Activated CD8-positive, alpha-beta memory T cell treated with anti-CD3 and anti-CD28 coated beads, Interleukin-2, amount 10 ng/mL, durations not matched to agents 7 days and 5 days (primary cell): ENCODE results near the gene TSC22D4. TPM values are rescaled to one million over a fixed set of nuclear protein-coding genes. Genes with fewer than 3 reads are reported as not detected.

ENCODE experiments used
- ATAC-seq: fragments of 150-1000 bp; cut with Tn5 transposase; one replicate; pipeline ENCODE4 v1.10.0; 2021; ENCODE audit warnings: moderate library complexity
- CTCF ChIA-PET: fragments of 350-600 bp; sonication (Branson Sonifier 250); formaldehyde crosslinking; loops from one replicate; lab custom pipeline; 2021; ENCODE audit warnings: antibody characterized with exemption; lab: Charles Lee
- DNase-seq: peaks from one replicate; pipeline ENCODE4 v3.0.0-alpha.2; 2020
- H3K27ac Mint-ChIP-seq: one replicate; pipeline ENCODE4 v1.8.0; 2021; ENCODE audit warnings: mild to moderate bottlenecking, mixed read lengths
- H3K27me3 Mint-ChIP-seq: one replicate; pipeline ENCODE4 v1.8.0; 2021; ENCODE audit warnings: mixed read lengths
- H3K36me3 Mint-ChIP-seq: one replicate; pipeline ENCODE4 v1.8.0; 2021; ENCODE audit warnings: mild to moderate bottlenecking, mixed read lengths
- H3K4me1 Mint-ChIP-seq: one replicate; pipeline ENCODE4 v1.8.0; 2021; ENCODE audit warnings: mixed read lengths
- H3K4me3 Mint-ChIP-seq: one replicate; pipeline ENCODE4 v1.8.0; 2021; ENCODE audit warnings: mild to moderate bottlenecking, moderate library complexity, mixed read lengths
- H3K9me3 Mint-ChIP-seq: one replicate; pipeline ENCODE4 v1.8.0; 2022; ENCODE audit warnings: low read depth, mixed read lengths
- total RNA-seq, 2 experiments: library from RNA; stranded (reverse); gene quantifications; one replicate each; pipeline ENCODE4 v1.2.3, GENCODE V29; 2021

The TSC22D4 gene
- total RNA-seq, 2 experiments from 2014 or later, result 128 to 144 TPM

- Mint-ChIP-seq H3K4me3 (no peak overlapping the region), H3K27ac (no peak overlapping the region), H3K4me1 (peaks cover 6% of the 10 kb centered on the region), H3K9me3 (no peaks in the 10 kb centered on the region), H3K27me3 (peaks cover 9% of the 10 kb centered on the region), H3K36me3 (peaks cover 6% of the 10 kb centered on the region)
- DNase-seq, result no peak
- no peak for ATAC-seq
- CTCF ChIA-PET, result interaction anchor here (1.2 kb wide), 1 partner anchor 19 kb away, joined by 4 read pairs; no protein-coding TSS in a partner anchor
Measured at GRCh38 chr7:100425347-100425746, 53.7 kb downstream of the TSC22D4 start.

DNA sequence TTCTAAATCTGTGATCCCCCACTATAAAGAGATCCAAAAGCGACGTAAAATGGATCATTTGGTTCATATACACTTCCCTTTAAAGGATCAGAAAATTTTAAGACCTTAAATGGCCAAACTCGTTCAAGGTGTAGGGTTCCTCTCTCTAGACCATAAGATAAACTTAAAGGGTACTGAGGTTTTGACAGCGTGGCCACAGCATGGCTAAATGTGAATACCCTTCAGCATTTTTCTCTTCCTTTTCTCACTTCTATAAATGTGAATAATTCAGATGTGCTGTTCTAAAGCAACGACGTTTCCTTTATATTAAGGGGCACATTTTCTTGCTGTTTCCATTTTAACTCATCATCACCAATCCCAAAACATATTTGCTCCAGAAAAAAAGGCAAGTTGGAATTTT lies 55.7 kb downstream of the TSC22D4 start:
- ATAC-seq, result no peak
- peaks cover 4% of the 10 kb centered on the region for H3K27me3 Mint-ChIP-seq
- DNase-seq, result no peak
- CTCF ChIA-PET, result interaction anchor here (0.6 kb wide), 1 partner anchor 47 kb away, joined by 3 read pairs; no protein-coding TSS in a partner anchor
- H3K36me3 Mint-ChIP-seq, result no peaks in the 10 kb centered on the region
- H3K9me3 Mint-ChIP-seq, result no peaks in the 10 kb centered on the region
- no peak overlapping the region for H3K27ac Mint-ChIP-seq
- no peak overlapping the region for H3K4me3 Mint-ChIP-seq
- peaks cover 5% of the 10 kb centered on the region for H3K4me1 Mint-ChIP-seq

DNA sequence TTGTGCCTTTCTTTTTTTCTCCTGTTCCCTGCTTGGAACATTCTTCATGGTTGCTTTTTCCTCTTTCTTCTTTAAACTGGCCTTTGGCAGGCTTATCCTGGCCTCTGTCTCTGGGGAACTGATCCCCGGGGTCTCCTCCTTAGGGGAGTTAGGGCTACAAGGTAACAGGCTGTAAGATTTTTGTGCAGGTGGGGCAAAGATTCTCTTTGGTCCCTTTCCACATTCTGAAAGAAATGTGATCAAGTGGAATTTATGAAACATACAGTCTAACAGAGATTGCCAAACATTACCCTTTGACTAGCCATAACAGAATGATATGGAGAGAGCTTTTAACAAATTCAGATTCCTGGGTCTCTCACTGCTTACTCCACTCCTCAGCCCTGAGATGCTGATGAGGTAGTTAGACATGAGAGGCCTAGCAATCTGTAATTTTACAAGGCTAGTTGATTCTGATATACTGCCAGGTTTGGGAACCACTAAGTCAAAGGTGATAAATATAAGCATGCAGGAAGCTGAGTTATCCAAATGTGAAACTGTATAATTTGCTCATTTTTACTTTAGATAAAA lies 59.3 kb downstream of the TSC22D4 start:
- ATAC-seq, result no peak
- H3K4me1 Mint-ChIP-seq, result peaks cover 2% of the 10 kb centered on the region
- H3K9me3 Mint-ChIP-seq, result no peaks in the 10 kb centered on the region
- no peaks in the 10 kb centered on the region for H3K36me3 Mint-ChIP-seq
- no peak overlapping the region for H3K27ac Mint-ChIP-seq
- CTCF ChIA-PET, result interaction anchor here (3.6 kb wide), 1 partner anchor 12 kb away, joined by 18 read pairs; no protein-coding TSS in a partner anchor
- no peak overlapping the region for H3K4me3 Mint-ChIP-seq
- no peaks in the 10 kb centered on the region for H3K27me3 Mint-ChIP-seq
- no peak for DNase-seq

DNA sequence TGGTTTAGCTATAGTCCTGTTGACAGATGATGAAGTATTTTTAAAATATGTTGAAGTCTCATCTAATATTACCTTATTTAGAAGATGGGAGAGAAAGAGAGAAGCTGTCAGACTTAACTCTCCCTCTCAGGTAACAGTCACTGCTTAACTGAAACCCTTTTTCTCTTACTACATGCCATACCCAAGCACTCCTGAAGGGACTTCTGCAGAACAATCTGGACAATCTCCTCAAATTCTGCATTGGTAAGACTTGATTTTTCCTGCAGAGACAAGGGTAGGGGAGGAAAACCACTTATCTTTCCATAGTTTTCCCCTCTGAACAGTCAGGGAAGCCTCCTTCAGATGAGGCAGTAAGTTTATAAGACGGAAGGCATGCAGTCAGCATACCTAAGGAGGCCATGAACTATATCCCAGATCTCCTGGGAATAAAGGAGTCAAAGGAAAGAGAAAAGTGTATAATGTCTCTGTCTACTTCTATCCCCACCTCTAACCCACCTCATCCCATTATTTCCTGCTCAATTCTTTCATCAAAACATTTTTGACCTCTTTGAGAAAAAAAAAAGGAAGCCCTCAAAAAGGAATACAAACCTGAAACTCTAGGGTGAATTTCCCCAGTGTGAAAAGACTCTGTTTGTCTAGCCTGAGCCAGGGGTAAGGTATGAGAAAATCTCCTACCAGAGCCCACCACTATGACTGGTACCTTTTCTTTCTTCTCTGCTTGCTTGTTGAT lies 59.9 kb downstream of the TSC22D4 start:
- CTCF ChIA-PET, result interaction anchor here (1.5 to 3.6 kb wide), 2 partner anchors 11 to 21 kb away, joined by 3 to 18 read pairs; no protein-coding TSS in a partner anchor
- Mint-ChIP-seq H3K9me3 (no peaks in the 10 kb centered on the region), H3K27me3 (no peaks in the 10 kb centered on the region), H3K36me3 (no peaks in the 10 kb centered on the region), H3K4me1 (peaks cover 2% of the 10 kb centered on the region), H3K27ac (no peak overlapping the region), H3K4me3 (no peak overlapping the region)
- ATAC-seq, result no peak
- no peak for DNase-seq

Other genes with a start within 250 kb of the TSC22D4 start
- gene SPDYE3, start 171.5 kb downstream of the TSC22D4 start, total RNA-seq, result not detected
- 10 to 100 TPM; 46.0 to 67.8 TPM for gene PILRB, start 121.1 kb downstream of the TSC22D4 start, total RNA-seq
- gene PILRA, start 105.7 kb downstream of the TSC22D4 start, total RNA-seq, result 1 to 10 TPM; 1.3 to 3.4 TPM
- 1 to 10 TPM; 2.6 to 3.3 TPM for gene ZCWPW1, start 50.5 kb downstream of the TSC22D4 start, total RNA-seq
- 10 to 100 TPM; 42.4 to 50.2 TPM for gene MEPCE, start 49.4 kb downstream of the TSC22D4 start, total RNA-seq
- 100 to 1,000 TPM in 1 of 2 experiments, 10 to 100 TPM in 1; 77.6 to 101 TPM for gene PPP1R35, start 42.7 kb downstream of the TSC22D4 start, total RNA-seq
- 1 to 10 TPM; 3.8 to 5.0 TPM for gene SPACDR, start 15.0 kb downstream of the TSC22D4 start, total RNA-seq
- gene NYAP1, start 4.7 kb upstream of the TSC22D4 start, total RNA-seq, result under 1 TPM; 0.07 to 0.12 TPM
- gene AGFG2, start 60.0 kb upstream of the TSC22D4 start, total RNA-seq, result 10 to 100 TPM; 61.4 to 82.5 TPM
- gene SAP25, start 94.7 kb upstream of the TSC22D4 start, total RNA-seq, result 10 to 100 TPM; 18.2 to 26.3 TPM
- gene LRCH4, start 106.9 kb upstream of the TSC22D4 start, total RNA-seq, result 100 to 1,000 TPM; 155 to 178 TPM
- 1 to 10 TPM in 1 of 2 experiments, under 1 TPM in 1; 0.80 to 1.3 TPM for gene FBXO24, start 107.1 kb upstream of the TSC22D4 start, total RNA-seq
- gene PCOLCE, start 123.1 kb upstream of the TSC22D4 start, total RNA-seq, result 10 to 100 TPM in 1 of 2 experiments, 1 to 10 TPM in 1; 9.2 to 11.6 TPM
- 10 to 100 TPM; 22.2 to 28.8 TPM for gene MOSPD3, start 133.3 kb upstream of the TSC22D4 start, total RNA-seq
- 10 to 100 TPM; 11.1 to 18.6 TPM for gene TFR2, start 162.3 kb upstream of the TSC22D4 start, total RNA-seq
- not detected for gene ACTL6B, start 177.2 kb upstream of the TSC22D4 start, total RNA-seq
- gene GNB2, start 194.5 kb upstream of the TSC22D4 start, total RNA-seq, result 100 to 1,000 TPM; 243 to 271 TPM
- 10 to 100 TPM; 47.1 to 53.4 TPM for gene GIGYF1, start 215.0 kb upstream of the TSC22D4 start, total RNA-seq
- gene POP7, start 226.9 kb upstream of the TSC22D4 start, total RNA-seq, result 10 to 100 TPM; 43.6 to 53.4 TPM
- not detected for gene EPO, start 241.3 kb upstream of the TSC22D4 start, total RNA-seq